Esophagus squamous epithelium (tissue), 4 donors: ENCODE measurements around the gene DZIP1L.

Source experiments
- POLR2A ChIP-seq, 4 donors: fragments of 450-650 bp; IDR thresholded peaks; one replicate each; pipeline ENCODE4 v1.6.1; 2017; ENCODE audit warnings: antibody characterized with exemption in 4 of 4, mild to moderate bottlenecking in 4 of 4, moderate library complexity in 3 of 4
- TF ChIP-seq, protein P1 (sequence below), 6 experiments: fragments of 450-650 bp in 4 of 6; fragments of 200-600 bp in 2 of 6; sonication (generic) in 2 of 6; IDR thresholded peaks; one replicate each; pipeline ENCODE4 v1.5.1; 2016 to 2019; ENCODE audit warnings: antibody characterized with exemption in 6 of 6, mild to moderate bottlenecking in 4 of 6, moderate library complexity in 4 of 6

GRCh38 chr3:138078901-138079344, 36.5 kb downstream of the DZIP1L start:
- TF ChIP-seq POLR2A (IDR thresholded peaks at IDR 0.05) = no peak
- TF ChIP-seq, protein P1, sequence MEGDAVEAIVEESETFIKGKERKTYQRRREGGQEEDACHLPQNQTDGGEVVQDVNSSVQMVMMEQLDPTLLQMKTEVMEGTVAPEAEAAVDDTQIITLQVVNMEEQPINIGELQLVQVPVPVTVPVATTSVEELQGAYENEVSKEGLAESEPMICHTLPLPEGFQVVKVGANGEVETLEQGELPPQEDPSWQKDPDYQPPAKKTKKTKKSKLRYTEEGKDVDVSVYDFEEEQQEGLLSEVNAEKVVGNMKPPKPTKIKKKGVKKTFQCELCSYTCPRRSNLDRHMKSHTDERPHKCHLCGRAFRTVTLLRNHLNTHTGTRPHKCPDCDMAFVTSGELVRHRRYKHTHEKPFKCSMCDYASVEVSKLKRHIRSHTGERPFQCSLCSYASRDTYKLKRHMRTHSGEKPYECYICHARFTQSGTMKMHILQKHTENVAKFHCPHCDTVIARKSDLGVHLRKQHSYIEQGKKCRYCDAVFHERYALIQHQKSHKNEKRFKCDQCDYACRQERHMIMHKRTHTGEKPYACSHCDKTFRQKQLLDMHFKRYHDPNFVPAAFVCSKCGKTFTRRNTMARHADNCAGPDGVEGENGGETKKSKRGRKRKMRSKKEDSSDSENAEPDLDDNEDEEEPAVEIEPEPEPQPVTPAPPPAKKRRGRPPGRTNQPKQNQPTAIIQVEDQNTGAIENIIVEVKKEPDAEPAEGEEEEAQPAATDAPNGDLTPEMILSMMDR (IDR thresholded peaks at IDR 0.05) = no peak
